Ovary (tissue), 3 donors: Measurements from ENCODE around the gene SYNPO.

ENCODE experiments used
- EP300 ChIP-seq: sonication (generic); formaldehyde crosslinking; IDR thresholded peaks from one replicate; pipeline ENCODE4 v1.6.1; 2017; ENCODE audit warnings: antibody characterized with exemption
- TF ChIP-seq, protein P1 (sequence below), 3 donors: fragments of 450-650 bp in 2 of 3; fragments of 200-600 bp in 1 of 3; IDR thresholded peaks; one replicate each; pipeline versions ENCODE4 v1.5.1 to v1.8.0; 2016 to 2022; ENCODE audit warnings: antibody characterized with exemption in 3 of 3, mild to moderate bottlenecking in 1 of 3
- donor health status: DM: no; HTN: no; CAD: no.

DNA sequence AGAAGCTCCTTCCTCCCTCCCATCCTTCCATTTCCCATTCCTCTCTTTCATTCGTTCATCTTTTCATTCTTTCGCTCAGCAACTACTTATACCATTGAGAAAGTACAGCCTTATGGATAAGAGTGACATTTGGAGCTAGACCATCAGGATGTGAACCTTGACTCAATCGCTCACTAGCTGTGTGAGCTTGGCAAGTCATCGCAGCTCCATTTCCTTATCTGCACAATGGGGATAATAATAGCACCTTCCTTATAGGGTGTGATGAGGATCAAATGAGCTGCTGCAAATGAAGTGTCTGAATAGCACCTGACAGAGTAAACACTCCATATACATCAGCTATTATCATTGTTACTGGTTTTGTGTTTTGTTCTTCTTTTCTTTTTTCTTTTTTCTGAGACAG, 28.1 kb upstream of the SYNPO start:
- TF ChIP-seq, protein P1, sequence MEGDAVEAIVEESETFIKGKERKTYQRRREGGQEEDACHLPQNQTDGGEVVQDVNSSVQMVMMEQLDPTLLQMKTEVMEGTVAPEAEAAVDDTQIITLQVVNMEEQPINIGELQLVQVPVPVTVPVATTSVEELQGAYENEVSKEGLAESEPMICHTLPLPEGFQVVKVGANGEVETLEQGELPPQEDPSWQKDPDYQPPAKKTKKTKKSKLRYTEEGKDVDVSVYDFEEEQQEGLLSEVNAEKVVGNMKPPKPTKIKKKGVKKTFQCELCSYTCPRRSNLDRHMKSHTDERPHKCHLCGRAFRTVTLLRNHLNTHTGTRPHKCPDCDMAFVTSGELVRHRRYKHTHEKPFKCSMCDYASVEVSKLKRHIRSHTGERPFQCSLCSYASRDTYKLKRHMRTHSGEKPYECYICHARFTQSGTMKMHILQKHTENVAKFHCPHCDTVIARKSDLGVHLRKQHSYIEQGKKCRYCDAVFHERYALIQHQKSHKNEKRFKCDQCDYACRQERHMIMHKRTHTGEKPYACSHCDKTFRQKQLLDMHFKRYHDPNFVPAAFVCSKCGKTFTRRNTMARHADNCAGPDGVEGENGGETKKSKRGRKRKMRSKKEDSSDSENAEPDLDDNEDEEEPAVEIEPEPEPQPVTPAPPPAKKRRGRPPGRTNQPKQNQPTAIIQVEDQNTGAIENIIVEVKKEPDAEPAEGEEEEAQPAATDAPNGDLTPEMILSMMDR (IDR thresholded peaks at IDR 0.05) = no peak
- TF ChIP-seq EP300 = no peak
